HCT116 (cell line): ENCODE data around the gene TMEM63A. TPM values are rescaled to one million over a fixed set of nuclear protein-coding genes. Genes with fewer than 3 reads are reported as not detected.

Experiments
- ATAC-seq: fragments of 200-7000 bp; cut with Tn5 transposase; 2 replicates; pipeline ENCODE4 v1.9.1; 2020; ENCODE audit warnings: mild to moderate bottlenecking, moderate library complexity
- BruUV-seq: library from RNA; stranded (reverse); fragments of 400-500 nt; replicated peaks from 2 replicates; lab custom pipeline; 2021; lab: Mats Ljungman, UMichigan
- CTCF ChIA-PET: fragments of 300-600 bp; sonication (Branson Sonifier 250); formaldehyde crosslinking; loops from one replicate; lab custom pipeline; 2021; ENCODE audit warnings: antibody characterized with exemption; lab: Charles Lee
- POLR2A ChIA-PET: fragments of 300-600, 350-600 bp; sonication (Branson Sonifier 250); formaldehyde crosslinking; loops from one replicate; lab custom pipeline; 2021; ENCODE audit warnings: antibody characterized with exemption; lab: Charles Lee
- RAD21 ChIA-PET, 2 experiments: fragments of 300-600 bp; sonication (Branson Sonifier 250); formaldehyde crosslinking; loops; one replicate each; lab custom pipeline; 2023; ENCODE audit warnings: low total read pairs in 2 of 2; ENCODE audit not compliant: uncharacterized antibody in 2 of 2, unreplicated experiment in 2 of 2, low non-redundant PET in 1 of 2; lab: Charles Lee
- DNase-seq: peaks from one replicate; pipeline ENCODE4 v3.0.0-alpha.2; 2010; ENCODE audit warnings: low read depth, low spot score
- H2AFZ ChIP-seq: fragments of 200-600 bp; shearing (Covaris generic), sonication (generic); 2 replicates; pipeline ENCODE4 v1.6.1; 2017; ENCODE audit warnings: low read depth, mixed run types, mixed read lengths, antibody characterized with exemption, low read length; ENCODE audit not compliant: poor library complexity, severe bottlenecking
- H3K27ac ChIP-seq: 2 replicates; pipeline ENCODE4 v1.5.1; 2012; ENCODE audit warnings: low read depth, low read length
- H3K27me3 ChIP-seq: fragments of 200-600 bp; sonication (generic); 2 replicates; pipeline ENCODE4 v1.6.1; 2016; ENCODE audit warnings: mixed run types, low read length, mixed read lengths; ENCODE audit not compliant: insufficient read depth
- H3K36me3 ChIP-seq, 2 experiments: fragments of 200-500 bp in 1 of 2; fragments of 200-600 bp in 1 of 2; sonication (Bioruptor generic) in 1 of 2; sonication (generic) in 1 of 2; 2 replicates each; pipeline versions ENCODE4 v1.5.1 to v1.6.1; 2014 to 2016; ENCODE audit warnings: low read length in 2 of 2, inconsistent platforms in 1 of 2, mixed read lengths in 1 of 2, mixed run types in 1 of 2; ENCODE audit not compliant: insufficient read depth in 2 of 2, control insufficient read depth in 1 of 2
- H3K4me1 ChIP-seq, 2 experiments: fragments of 200-600 bp in 1 of 2; sonication (generic) in 1 of 2; 2 replicates each; pipeline versions ENCODE4 v1.5.1 to v1.6.1; 2012 to 2017; ENCODE audit warnings: low read length in 2 of 2, inconsistent platforms in 1 of 2, mild to moderate bottlenecking in 1 of 2, mixed read lengths in 1 of 2, mixed run types in 1 of 2, moderate library complexity in 1 of 2; ENCODE audit not compliant: insufficient read depth in 2 of 2, control insufficient read depth in 1 of 2
- H3K4me2 ChIP-seq: fragments of 200-600 bp; sonication (generic); 2 replicates; pipeline ENCODE4 v1.6.1; 2017; ENCODE audit warnings: mixed run types, low read length, mixed read lengths
- H3K4me3 ChIP-seq, 2 experiments: fragments of 200-600 bp in 1 of 2; sonication (generic) in 1 of 2; replicated peaks in 1 of 2; 2 replicates each; pipeline ENCODE4 v1.5.1; 2011 to 2016; ENCODE audit warnings: low read length in 2 of 2, control low read depth in 1 of 2, low read depth in 1 of 2, mild to moderate bottlenecking in 1 of 2, mixed read lengths in 1 of 2, mixed run types in 1 of 2
- H3K79me2 ChIP-seq: fragments of 200-600 bp; sonication (generic); 2 replicates; pipeline ENCODE4 v1.6.1; 2017; ENCODE audit warnings: mild to moderate bottlenecking, mixed run types, low read length, moderate library complexity, mixed read lengths; ENCODE audit not compliant: insufficient read depth
- H3K9ac ChIP-seq: fragments of 200-600 bp; sonication (generic); 2 replicates; pipeline ENCODE4 v1.6.1; 2016; ENCODE audit warnings: low read length, mixed read lengths
- H3K9me2 ChIP-seq: fragments of 200-600 bp; sonication (generic), shearing (Covaris generic); 2 replicates; pipeline ENCODE4 v1.6.1; 2017; ENCODE audit warnings: mixed run types, mild to moderate bottlenecking, moderate library complexity; ENCODE audit not compliant: insufficient read depth
- H3K9me3 ChIP-seq, 2 experiments: fragments of 200-500 bp in 1 of 2; fragments of 200-600 bp in 1 of 2; sonication (Bioruptor generic) in 1 of 2; sonication (generic) in 1 of 2; 2 replicates each; pipeline ENCODE4 v1.6.1; 2014 to 2017; ENCODE audit warnings: low read length in 2 of 2, mixed read lengths in 2 of 2, inconsistent platforms in 1 of 2, low read depth in 1 of 2, mild to moderate bottlenecking in 1 of 2, mixed run types in 1 of 2, moderate library complexity in 1 of 2; ENCODE audit not compliant: control insufficient read depth in 1 of 2, insufficient read depth in 1 of 2
- H4K20me1 ChIP-seq: fragments of 200-600 bp; sonication (generic), shearing (Covaris generic); 2 replicates; pipeline ENCODE4 v1.6.1; 2017; ENCODE audit warnings: mixed run types, mild to moderate bottlenecking, moderate library complexity; ENCODE audit not compliant: insufficient read depth
- CBX3 ChIP-seq: IDR thresholded peaks from 2 replicates; pipeline ENCODE4 v1.6.1; 2012; ENCODE audit warnings: low read depth
- CEBPB ChIP-seq: IDR thresholded peaks from 2 replicates; pipeline ENCODE4 v1.6.1; 2012; ENCODE audit warnings: low read depth
- EGR1 ChIP-seq: IDR thresholded peaks from 2 replicates; pipeline ENCODE4 v1.6.1; 2012; ENCODE audit warnings: low read depth
- EZH2 ChIP-seq: fragments of 200-600 bp; sonication (generic); IDR thresholded peaks from 2 replicates; pipeline ENCODE4 v1.6.1; 2017; ENCODE audit warnings: antibody characterized with exemption, mixed run types
- EZH2phosphoT487 ChIP-seq: fragments of 200-600 bp; IDR thresholded peaks from 2 replicates; pipeline ENCODE4 v1.6.1; 2018; ENCODE audit warnings: antibody characterized with exemption, borderline replicate concordance
- JUND ChIP-seq: IDR thresholded peaks from 2 replicates; pipeline ENCODE4 v1.6.1; 2012
- POLR2A ChIP-seq: IDR thresholded peaks from 2 replicates; pipeline ENCODE4 v1.7.0; 2011; ENCODE audit warnings: borderline replicate concordance; ENCODE audit not compliant: insufficient read depth, insufficient read length; ENCODE audit errors: extremely low read depth
- POLR2AphosphoS5 ChIP-seq: IDR thresholded peaks from 2 replicates; pipeline ENCODE4 v1.6.1; 2011; ENCODE audit warnings: mild to moderate bottlenecking, low read depth, low read length, moderate library complexity
- RAD21 ChIP-seq: IDR thresholded peaks from 2 replicates; pipeline ENCODE4 v1.6.1; 2012; ENCODE audit warnings: low read depth, mild to moderate bottlenecking
- SIN3A ChIP-seq: IDR thresholded peaks from 2 replicates; pipeline ENCODE4 v1.6.1; 2012; ENCODE audit warnings: low read depth
- SP1 ChIP-seq: IDR thresholded peaks from 2 replicates; pipeline ENCODE4 v1.6.1; 2012; ENCODE audit warnings: low read depth
- SRF ChIP-seq: IDR thresholded peaks from 2 replicates; pipeline ENCODE4 v1.6.1; 2012; ENCODE audit warnings: low read depth
- TCF7L2 ChIP-seq: IDR thresholded peaks from 2 replicates; pipeline ENCODE4 v1.7.0; 2011; ENCODE audit warnings: borderline replicate concordance, inconsistent platforms; ENCODE audit not compliant: insufficient read depth, insufficient read length; ENCODE audit errors: extremely low read depth
- YY1 ChIP-seq: IDR thresholded peaks from 2 replicates; pipeline ENCODE4 v1.6.1; 2011; ENCODE audit warnings: low read length, low read depth, moderate library complexity, mild to moderate bottlenecking; ENCODE audit not compliant: insufficient replicate concordance; ENCODE audit errors: extremely low read depth
- ZFX ChIP-seq: fragments of 450-650 bp; IDR thresholded peaks from 2 replicates; pipeline ENCODE4 v1.6.1; 2017
- ZNF274 ChIP-seq: fragments of 200-500 bp; sonication (Bioruptor generic); IDR thresholded peaks from 2 replicates; pipeline ENCODE4 v1.6.1; 2014; ENCODE audit warnings: mild to moderate bottlenecking, low read depth, low read length, inconsistent platforms
- intact Hi-C: fragments of 100-400 bp; cut with micrococcal nuclease; formaldehyde crosslinking; loops from 2 replicates; pipeline ENCODE4 v1.10.0; 2022
- total RNA-seq: library from RNA; stranded (reverse); gene quantifications from one replicate; pipeline ENCODE4 v1.2.1, GENCODE V29; 2021; ENCODE audit not compliant: unreplicated experiment
- TF ChIP-seq, protein P1 (sequence below): IDR thresholded peaks from 2 replicates; pipeline ENCODE4 v1.6.1; 2012; ENCODE audit warnings: low read depth
- TF ChIP-seq, protein P2 (sequence below): IDR thresholded peaks from 2 replicates; pipeline ENCODE4 v1.6.1; 2011; ENCODE audit warnings: mild to moderate bottlenecking, low read length, moderate library complexity; ENCODE audit not compliant: insufficient replicate concordance; ENCODE audit errors: extremely low read depth
- TF ChIP-seq, protein P3 (sequence below), 3 experiments: fragments of 200-600 bp in 1 of 3; sonication (generic) in 1 of 3; IDR thresholded peaks in 2 of 3; conservative IDR thresholded peaks in 1 of 3; 2 replicates each; pipeline ENCODE4 v1.5.1; 2012 to 2017; ENCODE audit warnings: low read depth in 2 of 3, low read length in 2 of 3, antibody characterized with exemption in 1 of 3, borderline replicate concordance in 1 of 3, control low read depth in 1 of 3, mild to moderate bottlenecking in 1 of 3, mixed read lengths in 1 of 3, mixed run types in 1 of 3, moderate library complexity in 1 of 3; ENCODE audit not compliant: insufficient read depth in 1 of 3
- TF ChIP-seq, protein P4 (sequence below): IDR thresholded peaks from 2 replicates; pipeline ENCODE4 v1.6.1; 2012

TMEM63A gene
- total RNA-seq, 1 experiment from 2014 or later = 24.4 TPM

DNA sequence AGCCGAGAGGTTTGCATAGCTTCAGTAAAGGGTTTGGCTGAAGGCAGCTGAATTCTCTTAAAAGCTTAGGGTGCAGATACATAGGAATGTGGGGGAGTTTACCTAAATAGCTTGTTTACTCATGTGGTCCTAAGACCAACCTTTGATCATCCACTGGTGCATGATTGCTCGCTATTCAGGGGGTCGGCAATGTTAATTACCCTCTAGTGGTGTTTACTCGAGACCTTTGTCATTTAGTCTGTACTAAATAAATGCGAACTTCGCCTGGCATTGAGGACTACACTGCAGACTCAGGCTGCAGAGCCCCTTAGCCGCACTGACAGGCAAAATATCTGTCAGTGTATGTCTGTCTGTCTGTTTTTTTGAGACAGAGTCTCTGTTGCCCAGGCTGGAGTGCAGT is 31.8 kb downstream of the TMEM63A start:
- ChIA-PET CTCF (no interaction called here), POLR2A (no interaction called here), RAD21 (no interaction called here)
- ATAC-seq = no peak
- Histone ChIP-seq H3K27me3 (no peaks in the 10 kb centered on the region), H3K36me3 (peaks cover 0 to 4% of the 10 kb centered on the region in 2 experiments; a peak in 2 of 4 replicates), H3K4me1 (0 out of 4 replicates have a peak, but pooled peaks cover 0 to 3% of the 10 kb centered on the region in 2 experiments), H3K79me2 (no peaks in the 10 kb centered on the region), H3K9me3 (no peaks in the 10 kb centered on the region), H3K27ac (no peak overlapping the region), H3K9ac (no peak overlapping the region), H2AFZ (no peak overlapping the region), H3K4me2 (no peak overlapping the region), H3K9me2 (no peaks in the 10 kb centered on the region), H3K4me3 (no peak overlapping the region), H4K20me1 (no peaks in the 10 kb centered on the region)
- intact Hi-C loops = loop anchor here (10.0 kb wide), 1 partner anchor 124 kb away; no protein-coding TSS in a partner anchor
- DNase-seq = no peak
- TF ChIP-seq, protein P1, sequence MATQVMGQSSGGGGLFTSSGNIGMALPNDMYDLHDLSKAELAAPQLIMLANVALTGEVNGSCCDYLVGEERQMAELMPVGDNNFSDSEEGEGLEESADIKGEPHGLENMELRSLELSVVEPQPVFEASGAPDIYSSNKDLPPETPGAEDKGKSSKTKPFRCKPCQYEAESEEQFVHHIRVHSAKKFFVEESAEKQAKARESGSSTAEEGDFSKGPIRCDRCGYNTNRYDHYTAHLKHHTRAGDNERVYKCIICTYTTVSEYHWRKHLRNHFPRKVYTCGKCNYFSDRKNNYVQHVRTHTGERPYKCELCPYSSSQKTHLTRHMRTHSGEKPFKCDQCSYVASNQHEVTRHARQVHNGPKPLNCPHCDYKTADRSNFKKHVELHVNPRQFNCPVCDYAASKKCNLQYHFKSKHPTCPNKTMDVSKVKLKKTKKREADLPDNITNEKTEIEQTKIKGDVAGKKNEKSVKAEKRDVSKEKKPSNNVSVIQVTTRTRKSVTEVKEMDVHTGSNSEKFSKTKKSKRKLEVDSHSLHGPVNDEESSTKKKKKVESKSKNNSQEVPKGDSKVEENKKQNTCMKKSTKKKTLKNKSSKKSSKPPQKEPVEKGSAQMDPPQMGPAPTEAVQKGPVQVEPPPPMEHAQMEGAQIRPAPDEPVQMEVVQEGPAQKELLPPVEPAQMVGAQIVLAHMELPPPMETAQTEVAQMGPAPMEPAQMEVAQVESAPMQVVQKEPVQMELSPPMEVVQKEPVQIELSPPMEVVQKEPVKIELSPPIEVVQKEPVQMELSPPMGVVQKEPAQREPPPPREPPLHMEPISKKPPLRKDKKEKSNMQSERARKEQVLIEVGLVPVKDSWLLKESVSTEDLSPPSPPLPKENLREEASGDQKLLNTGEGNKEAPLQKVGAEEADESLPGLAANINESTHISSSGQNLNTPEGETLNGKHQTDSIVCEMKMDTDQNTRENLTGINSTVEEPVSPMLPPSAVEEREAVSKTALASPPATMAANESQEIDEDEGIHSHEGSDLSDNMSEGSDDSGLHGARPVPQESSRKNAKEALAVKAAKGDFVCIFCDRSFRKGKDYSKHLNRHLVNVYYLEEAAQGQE = no peak
- TF ChIP-seq EZH2 (no peak), SP1 (no peak), EGR1 (no peak), JUND (no peak), CEBPB (no peak), POLR2AphosphoS5 (no peak), CBX3 (no peak), EZH2phosphoT487 (no peak), ZFX (no peak), YY1 (no peak), ZNF274 (no peak), SRF (no peak), TCF7L2 (no peak), SIN3A (no peak), RAD21 (no peak), POLR2A (no peak)
- TF ChIP-seq, protein P2, sequence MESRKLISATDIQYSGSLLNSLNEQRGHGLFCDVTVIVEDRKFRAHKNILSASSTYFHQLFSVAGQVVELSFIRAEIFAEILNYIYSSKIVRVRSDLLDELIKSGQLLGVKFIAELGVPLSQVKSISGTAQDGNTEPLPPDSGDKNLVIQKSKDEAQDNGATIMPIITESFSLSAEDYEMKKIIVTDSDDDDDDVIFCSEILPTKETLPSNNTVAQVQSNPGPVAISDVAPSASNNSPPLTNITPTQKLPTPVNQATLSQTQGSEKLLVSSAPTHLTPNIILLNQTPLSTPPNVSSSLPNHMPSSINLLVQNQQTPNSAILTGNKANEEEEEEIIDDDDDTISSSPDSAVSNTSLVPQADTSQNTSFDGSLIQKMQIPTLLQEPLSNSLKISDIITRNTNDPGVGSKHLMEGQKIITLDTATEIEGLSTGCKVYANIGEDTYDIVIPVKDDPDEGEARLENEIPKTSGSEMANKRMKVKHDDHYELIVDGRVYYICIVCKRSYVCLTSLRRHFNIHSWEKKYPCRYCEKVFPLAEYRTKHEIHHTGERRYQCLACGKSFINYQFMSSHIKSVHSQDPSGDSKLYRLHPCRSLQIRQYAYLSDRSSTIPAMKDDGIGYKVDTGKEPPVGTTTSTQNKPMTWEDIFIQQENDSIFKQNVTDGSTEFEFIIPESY = no peak
- TF ChIP-seq, protein P3, sequence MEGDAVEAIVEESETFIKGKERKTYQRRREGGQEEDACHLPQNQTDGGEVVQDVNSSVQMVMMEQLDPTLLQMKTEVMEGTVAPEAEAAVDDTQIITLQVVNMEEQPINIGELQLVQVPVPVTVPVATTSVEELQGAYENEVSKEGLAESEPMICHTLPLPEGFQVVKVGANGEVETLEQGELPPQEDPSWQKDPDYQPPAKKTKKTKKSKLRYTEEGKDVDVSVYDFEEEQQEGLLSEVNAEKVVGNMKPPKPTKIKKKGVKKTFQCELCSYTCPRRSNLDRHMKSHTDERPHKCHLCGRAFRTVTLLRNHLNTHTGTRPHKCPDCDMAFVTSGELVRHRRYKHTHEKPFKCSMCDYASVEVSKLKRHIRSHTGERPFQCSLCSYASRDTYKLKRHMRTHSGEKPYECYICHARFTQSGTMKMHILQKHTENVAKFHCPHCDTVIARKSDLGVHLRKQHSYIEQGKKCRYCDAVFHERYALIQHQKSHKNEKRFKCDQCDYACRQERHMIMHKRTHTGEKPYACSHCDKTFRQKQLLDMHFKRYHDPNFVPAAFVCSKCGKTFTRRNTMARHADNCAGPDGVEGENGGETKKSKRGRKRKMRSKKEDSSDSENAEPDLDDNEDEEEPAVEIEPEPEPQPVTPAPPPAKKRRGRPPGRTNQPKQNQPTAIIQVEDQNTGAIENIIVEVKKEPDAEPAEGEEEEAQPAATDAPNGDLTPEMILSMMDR (IDR thresholded peaks at IDR 0.05 in 2 of 3, conservative IDR thresholded peaks at IDR 0.05 in 1 of 3; ENCODE audit: borderline replicate concordance in 1 of 3, insufficient read depth in 1 of 3, low read depth in 2 of 3, low read length in 2 of 3) = no peak
- TF ChIP-seq, protein P4, sequence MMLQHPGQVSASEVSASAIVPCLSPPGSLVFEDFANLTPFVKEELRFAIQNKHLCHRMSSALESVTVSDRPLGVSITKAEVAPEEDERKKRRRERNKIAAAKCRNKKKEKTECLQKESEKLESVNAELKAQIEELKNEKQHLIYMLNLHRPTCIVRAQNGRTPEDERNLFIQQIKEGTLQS = no peak
- no TSS peak for BruUV-seq
